Astrocyte (in vitro differentiated cells and primary cell): Measurements from ENCODE around the gene LRRC8D. TPM values are rescaled to one million over a fixed set of nuclear protein-coding genes. Genes with fewer than 3 reads are reported as not detected.

Source experiments
- DNase-seq: peaks from one replicate; pipeline ENCODE4 v3.0.0-alpha.2; 2010; ENCODE audit warnings: low read depth
- FAIRE-seq: peaks from 2 replicates; lab custom pipeline; 2011; peaks lifted over from hg19 to GRCh38; lab: Jason Lieb, UNC
- H2AFZ ChIP-seq: 2 replicates; pipeline ENCODE4 v1.6.0; 2012; ENCODE audit warnings: low read depth, low read length, inconsistent platforms
- H3K27ac ChIP-seq: 2 replicates; pipeline ENCODE4 v1.5.1; 2011; ENCODE audit warnings: low read depth, low read length, inconsistent platforms
- H3K27me3 ChIP-seq: 2 replicates; pipeline ENCODE4 v1.6.0; 2011; ENCODE audit warnings: low read length, inconsistent platforms; ENCODE audit not compliant: insufficient read depth
- H3K36me3 ChIP-seq: 2 replicates; pipeline ENCODE4 v1.5.1; 2011; ENCODE audit warnings: low read length, inconsistent platforms; ENCODE audit not compliant: insufficient read depth
- H3K4me1 ChIP-seq: 2 replicates; pipeline ENCODE4 v1.5.1; 2011; ENCODE audit warnings: low read length, inconsistent platforms; ENCODE audit not compliant: insufficient read depth
- H3K4me2 ChIP-seq: 2 replicates; pipeline ENCODE4 v1.6.0; 2012; ENCODE audit warnings: low read length, inconsistent platforms
- H3K4me3 ChIP-seq: 2 replicates; pipeline ENCODE4 v1.5.1; 2011; ENCODE audit warnings: low read depth, mild to moderate bottlenecking, low read length, inconsistent platforms; ENCODE audit not compliant: insufficient read depth
- H3K79me2 ChIP-seq: 2 replicates; pipeline ENCODE4 v1.6.0; 2012; ENCODE audit warnings: mild to moderate bottlenecking, low read length, inconsistent platforms; ENCODE audit not compliant: insufficient read depth
- H3K9ac ChIP-seq: 2 replicates; pipeline ENCODE4 v1.6.0; 2012; ENCODE audit warnings: mild to moderate bottlenecking, low read length, inconsistent platforms
- H3K9me3 ChIP-seq: 2 replicates; pipeline ENCODE4 v1.5.1; 2012; ENCODE audit warnings: low read depth, mild to moderate bottlenecking, low read length, inconsistent platforms; ENCODE audit not compliant: insufficient read depth
- H4K20me1 ChIP-seq: 2 replicates; pipeline ENCODE4 v1.6.0; 2012; ENCODE audit warnings: low read length, inconsistent platforms; ENCODE audit not compliant: insufficient read depth
- H3K27ac Mint-ChIP-seq: one replicate; pipeline ENCODE4 v1.8.0; 2021; ENCODE audit warnings: mild to moderate bottlenecking, mixed read lengths; ENCODE audit not compliant: unreplicated experiment
- H3K27me3 Mint-ChIP-seq: one replicate; pipeline ENCODE4 v1.8.0; 2021; ENCODE audit warnings: low read depth, mixed read lengths; ENCODE audit not compliant: unreplicated experiment
- H3K36me3 Mint-ChIP-seq: one replicate; pipeline ENCODE4 v1.8.0; 2021; ENCODE audit warnings: low read depth, mixed read lengths; ENCODE audit not compliant: unreplicated experiment
- H3K4me1 Mint-ChIP-seq: one replicate; pipeline ENCODE4 v1.8.0; 2021; ENCODE audit warnings: low read depth, mixed read lengths; ENCODE audit not compliant: unreplicated experiment
- H3K4me3 Mint-ChIP-seq: one replicate; pipeline ENCODE4 v1.8.0; 2021; ENCODE audit warnings: mild to moderate bottlenecking, moderate library complexity, mixed read lengths; ENCODE audit not compliant: unreplicated experiment
- H3K9me3 Mint-ChIP-seq: one replicate; pipeline ENCODE4 v1.8.0; 2021; ENCODE audit warnings: mild to moderate bottlenecking, mixed read lengths; ENCODE audit not compliant: unreplicated experiment
- CTCF ChIP-seq: IDR thresholded peaks from 2 replicates; pipeline ENCODE4 v1.5.1; 2011; ENCODE audit warnings: low read depth, mild to moderate bottlenecking, inconsistent platforms, low read length, moderate library complexity; ENCODE audit not compliant: insufficient read depth
- EZH2 ChIP-seq: IDR thresholded peaks from 2 replicates; pipeline ENCODE4 v1.6.1; 2012; ENCODE audit warnings: mild to moderate bottlenecking, low read length, inconsistent platforms; ENCODE audit not compliant: insufficient read depth
- total RNA-seq: library from RNA; stranded (reverse); gene quantifications from 2 replicates; pipeline ENCODE4 v1.2.1, GENCODE V29; 2021

LRRC8D gene
- total RNA-seq, 1 donor from 2014 or later = 36.9 TPM

GRCh38 chr1:89932598-89933364 lies 111.9 kb downstream of the LRRC8D start:
- peaks cover 7% of the 10 kb centered on the region for H3K4me1 Mint-ChIP-seq
- Histone ChIP-seq H3K4me2 (no peak overlapping the region), H2AFZ (no peak overlapping the region), H3K79me2 (no peaks in the 10 kb centered on the region), H3K27me3 (no peaks in the 10 kb centered on the region), H3K36me3 (no peaks in the 10 kb centered on the region), H3K4me3 (no peak overlapping the region), H3K4me1 (no peaks in the 10 kb centered on the region), H3K9me3 (no peaks in the 10 kb centered on the region), H3K9ac (no peak overlapping the region), H4K20me1 (no peaks in the 10 kb centered on the region), H3K27ac (no peak overlapping the region)
- H3K9me3 Mint-ChIP-seq = peaks cover 2% of the 10 kb centered on the region
- DNase-seq = no peak
- H3K36me3 Mint-ChIP-seq = peaks cover 17% of the 10 kb centered on the region
- H3K4me3 Mint-ChIP-seq = no peak overlapping the region
- TF ChIP-seq CTCF (no peak), EZH2 (no peak)
- FAIRE-seq = no peak
- no peak overlapping the region for H3K27ac Mint-ChIP-seq
- H3K27me3 Mint-ChIP-seq = no peaks in the 10 kb centered on the region

- no peaks in the 10 kb centered on the region for H3K27me3 Mint-ChIP-seq
- H3K79me2 ChIP-seq = no peaks in the 10 kb centered on the region
- H3K4me3 Mint-ChIP-seq = no peak overlapping the region
- H3K9me3 ChIP-seq = no peaks in the 10 kb centered on the region
- no peak overlapping the region for H3K4me2 ChIP-seq
- no peaks in the 10 kb centered on the region for H4K20me1 ChIP-seq
- H3K9ac ChIP-seq = no peak overlapping the region
- H3K27me3 ChIP-seq = no peaks in the 10 kb centered on the region
- H3K4me3 ChIP-seq = no peak overlapping the region
- no peak for TF ChIP-seq CTCF
- TF ChIP-seq EZH2 = no peak
- DNase-seq (no peak), FAIRE-seq (no peak)
- no peak overlapping the region for H3K27ac Mint-ChIP-seq
- no peak overlapping the region for H3K27ac ChIP-seq
- H2AFZ ChIP-seq = no peak overlapping the region
- peaks cover 2% of the 10 kb centered on the region for H3K9me3 Mint-ChIP-seq
- H3K36me3 ChIP-seq = no peaks in the 10 kb centered on the region
- H3K36me3 Mint-ChIP-seq = peaks cover 17% of the 10 kb centered on the region
- H3K4me1 Mint-ChIP-seq = peaks cover 21% of the 10 kb centered on the region
- H3K4me1 ChIP-seq = peaks cover 6% of the 10 kb centered on the region
These were observed 113.6 kb downstream of the LRRC8D start for GRCh38 chr1:89934461-89934860.

GRCh38 chr1:89935235-89935634 lies 114.4 kb downstream of the LRRC8D start:
- peaks cover 18% of the 10 kb centered on the region for H3K36me3 Mint-ChIP-seq
- DNase-seq (no peak), FAIRE-seq (no peak)
- no peaks in the 10 kb centered on the region for H3K9me3 Mint-ChIP-seq
- no peaks in the 10 kb centered on the region for H4K20me1 ChIP-seq
- H3K27me3 ChIP-seq = no peaks in the 10 kb centered on the region
- no peak overlapping the region for H3K4me3 Mint-ChIP-seq
- no peak overlapping the region for H3K27ac ChIP-seq
- peaks cover 22% of the 10 kb centered on the region for H3K4me1 Mint-ChIP-seq
- no peak overlapping the region for H3K4me2 ChIP-seq
- peaks cover 6% of the 10 kb centered on the region for H3K4me1 ChIP-seq
- TF ChIP-seq CTCF (no peak), EZH2 (no peak)
- no peaks in the 10 kb centered on the region for H3K36me3 ChIP-seq
- H3K27ac Mint-ChIP-seq = no peak overlapping the region
- no peak overlapping the region for H2AFZ ChIP-seq
- H3K9ac ChIP-seq = no peak overlapping the region
- no peak overlapping the region for H3K4me3 ChIP-seq
- no peaks in the 10 kb centered on the region for H3K79me2 ChIP-seq
- H3K9me3 ChIP-seq = no peaks in the 10 kb centered on the region
- no peaks in the 10 kb centered on the region for H3K27me3 Mint-ChIP-seq
